Fibroblast of lung (primary cell): ENCODE data around the gene MICU1. TPM values are rescaled to one million over a fixed set of nuclear protein-coding genes. Genes with fewer than 3 reads are reported as not detected.

Source experiments
- DNase-seq, 2 donors: peaks; one replicate each; pipeline versions ENCODE4 v3.0.0 to v3.0.0-alpha.2; 2010; ENCODE audit warnings: low read depth in 2 of 2
- H2AFZ ChIP-seq: 2 replicates; pipeline ENCODE4 v1.5.1; 2012; ENCODE audit warnings: low read length, control low read depth, inconsistent platforms
- H3K27ac ChIP-seq: 2 replicates; pipeline ENCODE4 v1.5.1; 2011; ENCODE audit warnings: low read length, control low read depth; ENCODE audit not compliant: insufficient read depth
- H3K27me3 ChIP-seq: 2 replicates; pipeline ENCODE4 v1.5.1; 2011; ENCODE audit warnings: mild to moderate bottlenecking, low read length; ENCODE audit not compliant: control insufficient read depth, insufficient read depth
- H3K36me3 ChIP-seq: 2 replicates; pipeline ENCODE4 v1.5.1; 2011; ENCODE audit warnings: low read length; ENCODE audit not compliant: control insufficient read depth, insufficient read depth
- H3K4me1 ChIP-seq: 2 replicates; pipeline ENCODE4 v1.5.1; 2011; ENCODE audit warnings: low read length; ENCODE audit not compliant: control insufficient read depth, insufficient read depth; ENCODE audit errors: extremely low read depth
- H3K4me2 ChIP-seq: 2 replicates; pipeline ENCODE4 v1.5.1; 2011; ENCODE audit warnings: low read length, control low read depth; ENCODE audit not compliant: insufficient read depth; ENCODE audit errors: extremely low read depth
- H3K4me3 ChIP-seq, 4 experiments: fragments of 200-600 bp in 1 of 4; sonication (generic) in 1 of 4; replicated peaks in 1 of 4; 2 replicates each; pipeline ENCODE4 v1.5.1; 2011 to 2016; ENCODE audit warnings: low read length in 4 of 4, low read depth in 3 of 4, mild to moderate bottlenecking in 3 of 4, control low read depth in 2 of 4, inconsistent platforms in 1 of 4, mixed read lengths in 1 of 4; ENCODE audit not compliant: insufficient read depth in 1 of 4; ENCODE audit errors: control extremely low read depth in 1 of 4
- H3K79me2 ChIP-seq: 2 replicates; pipeline ENCODE4 v1.5.1; 2012; ENCODE audit warnings: mild to moderate bottlenecking, low read length, inconsistent platforms; ENCODE audit not compliant: control insufficient read depth, insufficient read depth
- H3K9ac ChIP-seq: 2 replicates; pipeline ENCODE4 v1.5.1; 2011; ENCODE audit warnings: mild to moderate bottlenecking, low read length, control low read depth; ENCODE audit not compliant: insufficient read depth
- H3K9me3 ChIP-seq: 2 replicates; pipeline ENCODE4 v1.5.1; 2012; ENCODE audit warnings: low read depth, low read length; ENCODE audit not compliant: control insufficient read depth, insufficient read depth
- H4K20me1 ChIP-seq: 2 replicates; pipeline ENCODE4 v1.5.1; 2011; ENCODE audit warnings: low read length; ENCODE audit not compliant: control insufficient read depth, insufficient read depth; ENCODE audit errors: extremely low read depth
- CTCF ChIP-seq, 2 donors: IDR thresholded peaks in 1 of 2; conservative IDR thresholded peaks in 1 of 2; 1 replicate in 1 of 2; 2 replicates in 1 of 2; pipeline ENCODE4 v1.5.1; 2011 to 2012; ENCODE audit warnings: low read length in 2 of 2, control low read depth in 1 of 2, inconsistent platforms in 1 of 2, low read depth in 1 of 2, mild to moderate bottlenecking in 1 of 2
- EZH2 ChIP-seq: IDR thresholded peaks from 2 replicates; pipeline ENCODE4 v1.5.1; 2012; ENCODE audit warnings: low read length, control low read depth, mild to moderate bottlenecking; ENCODE audit errors: missing control alignments
- polyA plus RNA-seq, 2 donors: library from polyadenylated mRNA; depleted of rRNA in 1 of 2; stranded (reverse) in 1 of 2; unstranded in 1 of 2; fragments of >200 nt; gene quantifications; 2 replicates each; pipeline ENCODE4 v1.2.1, GENCODE V29; 2011 to 2012; ENCODE audit warnings: missing spikeins in 1 of 2
- total RNA-seq: library from RNA; depleted of rRNA; stranded (reverse); fragments of >200 nt; gene quantifications from 2 replicates; pipeline ENCODE4 v1.2.1, GENCODE V29; 2014

The MICU1 gene
- total and polyA plus RNA-seq, 2 donors (not counting 1 experiment from before 2014, with no cell fraction given) = 83.2 to 83.3 TPM

DNA sequence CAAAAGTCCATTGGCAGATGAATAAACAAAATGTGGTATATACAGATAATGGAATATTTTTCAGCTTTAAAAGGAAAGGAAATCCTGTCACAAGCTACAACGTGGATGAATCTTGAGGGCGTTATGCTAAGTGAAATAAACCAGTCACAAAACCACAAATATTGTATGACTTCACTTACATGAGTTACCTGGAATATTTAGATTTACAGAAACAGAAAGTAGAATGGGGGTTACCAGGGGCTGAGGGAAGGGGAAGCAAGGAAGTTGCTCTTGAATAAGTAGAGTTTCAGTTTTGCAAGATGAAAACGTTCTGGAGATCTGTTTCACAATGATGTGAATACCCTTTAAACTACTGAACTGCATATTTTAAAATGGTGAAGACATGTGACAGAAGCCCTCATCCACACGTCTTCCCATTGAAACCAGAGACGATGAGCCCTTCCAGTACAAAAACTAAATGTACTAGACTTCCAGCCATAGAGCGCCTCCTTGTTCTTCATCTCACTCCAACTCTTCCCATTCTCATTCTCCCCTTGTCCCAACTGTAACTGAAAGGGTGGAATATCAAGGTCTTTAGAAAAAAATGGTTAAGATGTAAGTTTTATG, 62.4 kb downstream of the MICU1 start:
- peaks cover 2% of the 10 kb centered on the region for H3K4me1 ChIP-seq
- H2AFZ ChIP-seq = no peak overlapping the region
- H3K9ac ChIP-seq = no peak overlapping the region
- no peak overlapping the region for H3K4me3 ChIP-seq
- no peaks in the 10 kb centered on the region for H3K79me2 ChIP-seq
- H3K27me3 ChIP-seq = no peaks in the 10 kb centered on the region
- H3K27ac ChIP-seq = no peak overlapping the region
- H4K20me1 ChIP-seq = no peaks in the 10 kb centered on the region
- no peak overlapping the region for H3K4me2 ChIP-seq
- no peaks in the 10 kb centered on the region for H3K9me3 ChIP-seq
- H3K36me3 ChIP-seq = peaks cover 2% of the 10 kb centered on the region
- no peak for DNase-seq
- TF ChIP-seq EZH2 = no peak
- TF ChIP-seq CTCF (conservative IDR thresholded peaks at IDR 0.05 in 1 of 2, IDR thresholded peaks at IDR 0.05 in 1 of 2; ENCODE audit: low read depth in 1 of 2, low read length in 2 of 2) = no peak

DNA sequence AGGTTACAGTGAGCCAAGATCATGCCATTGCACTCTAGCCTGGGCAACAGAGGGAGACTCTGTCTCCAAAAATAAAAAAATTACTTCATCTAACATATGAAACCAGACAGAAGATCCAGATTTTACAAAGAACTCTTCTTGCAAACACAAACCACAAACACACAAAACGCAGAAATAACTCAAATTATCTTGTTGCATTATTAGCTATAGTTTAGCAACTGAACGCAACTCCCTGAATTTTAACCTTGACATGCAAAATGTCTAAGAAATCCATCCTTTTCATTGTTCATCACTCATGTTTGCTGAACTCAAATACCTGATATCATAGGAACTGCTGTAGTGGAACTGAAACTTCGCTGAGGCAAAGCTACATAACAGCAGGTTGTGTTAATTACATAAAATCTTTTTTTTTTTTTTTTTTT, 64.1 kb downstream of the MICU1 start:
- Histone ChIP-seq H3K27me3 (no peaks in the 10 kb centered on the region), H2AFZ (no peak overlapping the region), H3K9me3 (no peaks in the 10 kb centered on the region), H3K27ac (no peak overlapping the region), H4K20me1 (no peaks in the 10 kb centered on the region), H3K4me1 (peaks cover 4% of the 10 kb centered on the region), H3K36me3 (peaks cover 2% of the 10 kb centered on the region), H3K4me3 (no peak overlapping the region), H3K9ac (no peak overlapping the region), H3K4me2 (no peak overlapping the region), H3K79me2 (no peaks in the 10 kb centered on the region)
- TF ChIP-seq EZH2 = no peak
- no peak for TF ChIP-seq CTCF (conservative IDR thresholded peaks at IDR 0.05 in 1 of 2, IDR thresholded peaks at IDR 0.05 in 1 of 2; ENCODE audit: low read depth in 1 of 2, low read length in 2 of 2)
- DNase-seq = no peak

DNA sequence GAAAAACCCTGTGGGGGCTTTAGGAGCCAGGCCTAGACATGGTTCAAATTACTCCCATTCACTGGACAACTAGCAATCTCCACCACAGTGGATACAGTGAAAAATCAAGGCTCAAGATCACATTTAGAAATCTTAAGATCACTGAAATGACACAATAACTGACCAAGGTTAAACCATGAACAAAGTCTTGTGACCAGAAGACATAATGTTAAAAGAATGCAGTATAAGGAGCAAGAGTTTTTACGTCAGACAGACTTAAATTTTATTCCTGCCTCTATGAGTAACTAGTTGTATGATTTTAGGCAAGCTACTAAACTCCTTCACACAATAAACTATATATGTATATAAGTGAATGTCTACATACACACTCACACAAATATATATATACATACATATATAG, 68.5 kb downstream of the MICU1 start:
- H3K27me3 ChIP-seq = no peaks in the 10 kb centered on the region
- peaks cover 2% of the 10 kb centered on the region for H3K36me3 ChIP-seq
- H3K4me1 ChIP-seq = peaks cover 3% of the 10 kb centered on the region
- H3K4me3 ChIP-seq = no peak overlapping the region
- DNase-seq = peak; percentile 67 to 78
- no peak overlapping the region for H3K27ac ChIP-seq
- H3K79me2 ChIP-seq = no peaks in the 10 kb centered on the region
- no peak overlapping the region for H3K9ac ChIP-seq
- no peak overlapping the region for H3K4me2 ChIP-seq
- no peaks in the 10 kb centered on the region for H4K20me1 ChIP-seq
- no peak overlapping the region for H2AFZ ChIP-seq
- TF ChIP-seq EZH2 (no peak), CTCF (conservative IDR thresholded peaks at IDR 0.05 in 1 of 2, IDR thresholded peaks at IDR 0.05 in 1 of 2; ENCODE audit: low read depth in 1 of 2, low read length in 2 of 2) (no peak)
- H3K9me3 ChIP-seq = no peaks in the 10 kb centered on the region
